ENCODE measurements around the gene SARM1. TPM values are rescaled to one million over a fixed set of nuclear protein-coding genes. Genes with fewer than 3 reads are reported as not detected.

The SARM1 gene
- total RNA-seq, 2 experiments from 2014 or later, result 11.7 to 12.3 TPM

GRCh38 chr17:28404007-28404406 is 32.5 kb downstream of the SARM1 start:
- no peak for DNase-seq
- Mint-ChIP-seq H3K27ac (no peak overlapping the region), H3K4me3 (peak overlapping the region; percentile 33), H3K4me1 (ENCODE audit: low read depth) (peaks cover 6% of the 10 kb centered on the region), H3K27me3 (ENCODE audit: low read depth) (peaks cover 2% of the 10 kb centered on the region), H3K36me3 (ENCODE audit: low read depth) (no peaks in the 10 kb centered on the region), H3K9me3 (no peaks in the 10 kb centered on the region)
- CTCF ChIA-PET, result interaction anchor here (0.6 to 5.6 kb wide), 3 partner anchors 13 to 136 kb away, joined by 3 to 40 read pairs (median 3); no protein-coding TSS in a partner anchor
- intact Hi-C loops (cut with micrococcal nuclease), result no loop called here

GRCh38 chr17:28404461-28404811 is 32.9 kb downstream of the SARM1 start:
- DNase-seq, result no peak
- Mint-ChIP-seq H3K27me3 (ENCODE audit: low read depth) (peaks cover 2% of the 10 kb centered on the region), H3K4me3 (peak overlapping the region; percentile 33), H3K9me3 (no peaks in the 10 kb centered on the region), H3K4me1 (ENCODE audit: low read depth) (peaks cover 6% of the 10 kb centered on the region), H3K36me3 (ENCODE audit: low read depth) (no peaks in the 10 kb centered on the region), H3K27ac (no peak overlapping the region)
- CTCF ChIA-PET, result interaction anchor here (0.8 to 5.6 kb wide), 2 partner anchors 13 to 90 kb away, joined by 3 to 40 read pairs; no protein-coding TSS in a partner anchor
- intact Hi-C loops (cut with micrococcal nuclease), result no loop called here

GRCh38 chr17:28404812-28405570 is 33.5 kb downstream of the SARM1 start:
- H3K4me3 Mint-ChIP-seq, result peak overlapping the region; percentile 74

GRCh38 chr17:28405632-28406472 is 34.4 kb downstream of the SARM1 start, which contains the start of gene SLC46A1:
SLC46A1 (minus strand) TSS chr17:28406212; CDS start chr17:28406114, 98 bp downstream.
- Mint-ChIP-seq H3K4me1 (ENCODE audit: low read depth) (peaks cover 6% of the 10 kb centered on the region), H3K27ac (no peak within 1 kb of the TSS), H3K36me3 (ENCODE audit: low read depth) (no peaks in the 10 kb centered on the region), H3K27me3 (ENCODE audit: low read depth) (peaks cover 2% of the 10 kb centered on the region), H3K4me3 (peak within 1 kb of the TSS; percentile 74), H3K9me3 (no peaks in the 10 kb centered on the region)
- peak; percentile 51 for DNase-seq
- intact Hi-C loops (cut with micrococcal nuclease), result loop anchor here (1.0 to 5.0 kb wide), 2 partner anchors 49 to 71 kb away; partner anchors contain the start of genes IFT20, POLDIP2 and TNFAIP1
- CTCF ChIA-PET, result interaction anchor here (0.6 to 5.6 kb wide), 6 partner anchors 11 to 325 kb away, joined by 3 to 40 read pairs (median 4); no protein-coding TSS in a partner anchor

More at GRCh38 chr17:28404812-28405570, 33.5 kb downstream of the SARM1 start:
- intact Hi-C loops (cut with micrococcal nuclease), result loop anchor here (5.0 kb wide), 1 partner anchor 48 kb away; the partner anchor contains the start of gene POLDIP2
- DNase-seq, result no peak
- H3K36me3 Mint-ChIP-seq (ENCODE audit: low read depth), result no peaks in the 10 kb centered on the region
- H3K4me1 Mint-ChIP-seq (ENCODE audit: low read depth), result peaks cover 6% of the 10 kb centered on the region
- CTCF ChIA-PET, result interaction anchor here (0.7 to 5.6 kb wide), 6 partner anchors 12 to 89 kb away, joined by 3 to 40 read pairs (median 4); no protein-coding TSS in a partner anchor
- no peaks in the 10 kb centered on the region for H3K9me3 Mint-ChIP-seq
- no peak overlapping the region for H3K27ac Mint-ChIP-seq
- peaks cover 2% of the 10 kb centered on the region for H3K27me3 Mint-ChIP-seq (ENCODE audit: low read depth)

- no peaks in the 10 kb centered on the region for H3K36me3 Mint-ChIP-seq (ENCODE audit: low read depth)
- CTCF ChIA-PET, result interaction anchor here (0.6 to 5.6 kb wide), 3 partner anchors 11 to 326 kb away, joined by 3 to 40 read pairs (median 3); no protein-coding TSS in a partner anchor
- DNase-seq, result no peak
- H3K4me1 Mint-ChIP-seq (ENCODE audit: low read depth), result peaks cover 6% of the 10 kb centered on the region
- H3K27me3 Mint-ChIP-seq (ENCODE audit: low read depth), result peaks cover 2% of the 10 kb centered on the region
- H3K27ac Mint-ChIP-seq, result no peak overlapping the region
- intact Hi-C loops (cut with micrococcal nuclease), result loop anchor here (1.0 to 5.0 kb wide), 2 partner anchors 49 to 71 kb away; partner anchors contain the start of genes IFT20, POLDIP2 and TNFAIP1
- peak overlapping the region; percentile 72 for H3K4me3 Mint-ChIP-seq
- H3K9me3 Mint-ChIP-seq, result no peaks in the 10 kb centered on the region
Measured at GRCh38 chr17:28406473-28406814, 35.0 kb downstream of the SARM1 start.

GRCh38 chr17:28407130-28407973 is 35.9 kb downstream of the SARM1 start:
- Mint-ChIP-seq H3K4me3 (no peak overlapping the region), H3K27me3 (ENCODE audit: low read depth) (peaks cover 2% of the 10 kb centered on the region), H3K36me3 (ENCODE audit: low read depth) (no peaks in the 10 kb centered on the region), H3K9me3 (no peaks in the 10 kb centered on the region), H3K4me1 (ENCODE audit: low read depth) (peaks cover 2% of the 10 kb centered on the region), H3K27ac (no peak overlapping the region)
- CTCF ChIA-PET, result interaction anchor here (5.6 kb wide), 1 partner anchor 10 kb away, joined by 40 read pairs; no protein-coding TSS in a partner anchor
- DNase-seq, result no peak
- intact Hi-C loops (cut with micrococcal nuclease), result loop anchor here (5.0 kb wide), 1 partner anchor 50 kb away; the partner anchor contains the start of gene POLDIP2

- Mint-ChIP-seq H3K27me3 (ENCODE audit: low read depth) (peaks cover 2% of the 10 kb centered on the region), H3K9me3 (no peaks in the 10 kb centered on the region), H3K36me3 (ENCODE audit: low read depth) (no peaks in the 10 kb centered on the region), H3K27ac (no peak overlapping the region), H3K4me1 (ENCODE audit: low read depth) (peaks cover 2% of the 10 kb centered on the region), H3K4me3 (no peak overlapping the region)
- intact Hi-C loops (cut with micrococcal nuclease), result loop anchor here (5.0 kb wide), 1 partner anchor 51 kb away; the partner anchor contains the start of gene POLDIP2
- DNase-seq, result no peak
- CTCF ChIA-PET, result interaction anchor here (5.6 kb wide), 1 partner anchor 9 kb away, joined by 40 read pairs; no protein-coding TSS in a partner anchor
Measured at GRCh38 chr17:28407974-28408306, 36.4 kb downstream of the SARM1 start.

GRCh38 chr17:28412099-28412498 is 40.6 kb downstream of the SARM1 start:
- Mint-ChIP-seq H3K4me1 (ENCODE audit: low read depth) (peaks cover 3% of the 10 kb centered on the region), H3K9me3 (no peaks in the 10 kb centered on the region), H3K27ac (no peak overlapping the region), H3K36me3 (ENCODE audit: low read depth) (no peaks in the 10 kb centered on the region), H3K27me3 (ENCODE audit: low read depth) (no peaks in the 10 kb centered on the region), H3K4me3 (no peak overlapping the region)
- intact Hi-C loops (cut with micrococcal nuclease), result no loop called here
- CTCF ChIA-PET, result no interaction called here
- DNase-seq, result no peak

- no peak overlapping the region for H3K4me3 Mint-ChIP-seq
- DNase-seq, result no peak
- H3K36me3 Mint-ChIP-seq (ENCODE audit: low read depth), result no peaks in the 10 kb centered on the region
- no peaks in the 10 kb centered on the region for H3K9me3 Mint-ChIP-seq
- H3K27ac Mint-ChIP-seq, result no peak overlapping the region
- H3K4me1 Mint-ChIP-seq (ENCODE audit: low read depth), result peaks cover 3% of the 10 kb centered on the region
- H3K27me3 Mint-ChIP-seq (ENCODE audit: low read depth), result no peaks in the 10 kb centered on the region
- CTCF ChIA-PET, result interaction anchor here (0.6 to 1.6 kb wide), 2 partner anchors 52 to 78 kb away, joined by 3 read pairs; partner anchors contain the start of gene TNFAIP1
- intact Hi-C loops (cut with micrococcal nuclease), result no loop called here
Measured at GRCh38 chr17:28413804-28414203, 42.3 kb downstream of the SARM1 start.

GRCh38 chr17:28415886-28416285 is 44.4 kb downstream of the SARM1 start:
- CTCF ChIA-PET, result interaction anchor here (0.6 to 3.4 kb wide), 22 partner anchors 9 to 203 kb away, joined by 3 to 40 read pairs (median 5); partner anchors contain the start of genes IFT20, SLC46A1 and TNFAIP1
- no peak for DNase-seq
- H3K27ac Mint-ChIP-seq, result no peak overlapping the region
- intact Hi-C loops (cut with micrococcal nuclease), result loop anchor here (2.0 kb wide), 2 partner anchors 31 to 183 kb away; no protein-coding TSS in a partner anchor
- no peaks in the 10 kb centered on the region for H3K27me3 Mint-ChIP-seq (ENCODE audit: low read depth)
- H3K36me3 Mint-ChIP-seq (ENCODE audit: low read depth), result no peaks in the 10 kb centered on the region
- H3K4me3 Mint-ChIP-seq, result no peak overlapping the region
- no peaks in the 10 kb centered on the region for H3K9me3 Mint-ChIP-seq
- H3K4me1 Mint-ChIP-seq (ENCODE audit: low read depth), result peaks cover 3% of the 10 kb centered on the region

- no peak overlapping the region for H3K27ac Mint-ChIP-seq
- H3K9me3 Mint-ChIP-seq, result no peaks in the 10 kb centered on the region
- H3K36me3 Mint-ChIP-seq (ENCODE audit: low read depth), result no peaks in the 10 kb centered on the region
- intact Hi-C loops (cut with micrococcal nuclease), result loop anchor here (2.0 kb wide), 2 partner anchors 32 to 184 kb away; no protein-coding TSS in a partner anchor
- CTCF ChIA-PET, result interaction anchor here (0.5 to 3.4 kb wide), 39 partner anchors 8 to 650 kb away, joined by 3 to 40 read pairs (median 4); partner anchors contain the start of genes ALDOC, IFT20, SLC46A1 and TNFAIP1
- H3K4me3 Mint-ChIP-seq, result no peak overlapping the region
- peaks cover 3% of the 10 kb centered on the region for H3K4me1 Mint-ChIP-seq (ENCODE audit: low read depth)
- peak; percentile 76 for DNase-seq
- no peaks in the 10 kb centered on the region for H3K27me3 Mint-ChIP-seq (ENCODE audit: low read depth)
Measured at GRCh38 chr17:28416703-28417311, 45.3 kb downstream of the SARM1 start.
